Measurements from ENCODE around the gene ALG2. TPM values are rescaled to one million over a fixed set of nuclear protein-coding genes. Genes with fewer than 3 reads are reported as not detected.

ALG2 gene
- total and polyA plus RNA-seq, 2 experiments from 2014 or later, result 31.5 to 39.7 TPM

DNA sequence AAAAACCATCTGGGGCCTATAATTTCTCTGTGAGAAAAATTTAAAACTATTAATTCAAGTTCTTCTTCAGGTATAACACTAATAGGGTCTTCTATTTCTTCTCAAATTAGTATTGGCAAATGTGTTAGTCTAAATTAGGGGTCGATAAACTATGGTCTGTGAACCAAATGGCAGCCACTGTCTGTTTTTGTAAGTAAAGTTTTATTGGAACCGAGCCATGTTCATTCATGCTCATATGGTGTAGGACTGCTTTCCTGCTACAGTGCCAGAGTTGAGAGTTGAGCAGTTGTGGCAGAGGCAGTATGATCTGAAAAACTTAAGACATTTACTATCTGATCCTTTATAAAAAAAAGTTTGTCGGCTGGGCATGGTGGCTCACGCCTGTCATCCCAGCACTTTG, 29.4 kb upstream of the ALG2 start:
- no peaks in the 10 kb centered on the region for H3K79me2 ChIP-seq (replicated peaks; ENCODE audit: insufficient read depth)
- H3K36me3 ChIP-seq (ENCODE audit: insufficient read depth), result no peaks in the 10 kb centered on the region
- no peaks in the 10 kb centered on the region for H3K36me3 Mint-ChIP-seq (ENCODE audit: low read depth)
- H4K20me1 ChIP-seq (replicated peaks; ENCODE audit: insufficient read depth), result no peaks in the 10 kb centered on the region
- TF ChIP-seq EZH2phosphoT487 (IDR thresholded peaks at IDR 0.05; ENCODE audit: unreplicated experiment), result no peak
- TF ChIP-seq, protein P1, sequence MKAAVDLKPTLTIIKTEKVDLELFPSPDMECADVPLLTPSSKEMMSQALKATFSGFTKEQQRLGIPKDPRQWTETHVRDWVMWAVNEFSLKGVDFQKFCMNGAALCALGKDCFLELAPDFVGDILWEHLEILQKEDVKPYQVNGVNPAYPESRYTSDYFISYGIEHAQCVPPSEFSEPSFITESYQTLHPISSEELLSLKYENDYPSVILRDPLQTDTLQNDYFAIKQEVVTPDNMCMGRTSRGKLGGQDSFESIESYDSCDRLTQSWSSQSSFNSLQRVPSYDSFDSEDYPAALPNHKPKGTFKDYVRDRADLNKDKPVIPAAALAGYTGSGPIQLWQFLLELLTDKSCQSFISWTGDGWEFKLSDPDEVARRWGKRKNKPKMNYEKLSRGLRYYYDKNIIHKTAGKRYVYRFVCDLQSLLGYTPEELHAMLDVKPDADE (IDR thresholded peaks at IDR 0.05), result no peak
- TF ChIP-seq NANOG (IDR thresholded peaks at IDR 0.05; ENCODE audit: borderline replicate concordance), result no peak
- no peak for TF ChIP-seq ZNF331 (CRISPR knock-in tag; IDR thresholded peaks at IDR 0.05; ENCODE audit: low read depth)
- TF ChIP-seq ZNF114 (CRISPR knock-in tag; IDR thresholded peaks at IDR 0.05), result no peak
- TF ChIP-seq, protein P2, sequence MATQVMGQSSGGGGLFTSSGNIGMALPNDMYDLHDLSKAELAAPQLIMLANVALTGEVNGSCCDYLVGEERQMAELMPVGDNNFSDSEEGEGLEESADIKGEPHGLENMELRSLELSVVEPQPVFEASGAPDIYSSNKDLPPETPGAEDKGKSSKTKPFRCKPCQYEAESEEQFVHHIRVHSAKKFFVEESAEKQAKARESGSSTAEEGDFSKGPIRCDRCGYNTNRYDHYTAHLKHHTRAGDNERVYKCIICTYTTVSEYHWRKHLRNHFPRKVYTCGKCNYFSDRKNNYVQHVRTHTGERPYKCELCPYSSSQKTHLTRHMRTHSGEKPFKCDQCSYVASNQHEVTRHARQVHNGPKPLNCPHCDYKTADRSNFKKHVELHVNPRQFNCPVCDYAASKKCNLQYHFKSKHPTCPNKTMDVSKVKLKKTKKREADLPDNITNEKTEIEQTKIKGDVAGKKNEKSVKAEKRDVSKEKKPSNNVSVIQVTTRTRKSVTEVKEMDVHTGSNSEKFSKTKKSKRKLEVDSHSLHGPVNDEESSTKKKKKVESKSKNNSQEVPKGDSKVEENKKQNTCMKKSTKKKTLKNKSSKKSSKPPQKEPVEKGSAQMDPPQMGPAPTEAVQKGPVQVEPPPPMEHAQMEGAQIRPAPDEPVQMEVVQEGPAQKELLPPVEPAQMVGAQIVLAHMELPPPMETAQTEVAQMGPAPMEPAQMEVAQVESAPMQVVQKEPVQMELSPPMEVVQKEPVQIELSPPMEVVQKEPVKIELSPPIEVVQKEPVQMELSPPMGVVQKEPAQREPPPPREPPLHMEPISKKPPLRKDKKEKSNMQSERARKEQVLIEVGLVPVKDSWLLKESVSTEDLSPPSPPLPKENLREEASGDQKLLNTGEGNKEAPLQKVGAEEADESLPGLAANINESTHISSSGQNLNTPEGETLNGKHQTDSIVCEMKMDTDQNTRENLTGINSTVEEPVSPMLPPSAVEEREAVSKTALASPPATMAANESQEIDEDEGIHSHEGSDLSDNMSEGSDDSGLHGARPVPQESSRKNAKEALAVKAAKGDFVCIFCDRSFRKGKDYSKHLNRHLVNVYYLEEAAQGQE (IDR thresholded peaks at IDR 0.05; ENCODE audit: unreplicated experiment), result no peak
- TF ChIP-seq STAT1 (IDR thresholded peaks at IDR 0.05; ENCODE audit: unreplicated experiment), result no peak
- TF ChIP-seq, protein P3, sequence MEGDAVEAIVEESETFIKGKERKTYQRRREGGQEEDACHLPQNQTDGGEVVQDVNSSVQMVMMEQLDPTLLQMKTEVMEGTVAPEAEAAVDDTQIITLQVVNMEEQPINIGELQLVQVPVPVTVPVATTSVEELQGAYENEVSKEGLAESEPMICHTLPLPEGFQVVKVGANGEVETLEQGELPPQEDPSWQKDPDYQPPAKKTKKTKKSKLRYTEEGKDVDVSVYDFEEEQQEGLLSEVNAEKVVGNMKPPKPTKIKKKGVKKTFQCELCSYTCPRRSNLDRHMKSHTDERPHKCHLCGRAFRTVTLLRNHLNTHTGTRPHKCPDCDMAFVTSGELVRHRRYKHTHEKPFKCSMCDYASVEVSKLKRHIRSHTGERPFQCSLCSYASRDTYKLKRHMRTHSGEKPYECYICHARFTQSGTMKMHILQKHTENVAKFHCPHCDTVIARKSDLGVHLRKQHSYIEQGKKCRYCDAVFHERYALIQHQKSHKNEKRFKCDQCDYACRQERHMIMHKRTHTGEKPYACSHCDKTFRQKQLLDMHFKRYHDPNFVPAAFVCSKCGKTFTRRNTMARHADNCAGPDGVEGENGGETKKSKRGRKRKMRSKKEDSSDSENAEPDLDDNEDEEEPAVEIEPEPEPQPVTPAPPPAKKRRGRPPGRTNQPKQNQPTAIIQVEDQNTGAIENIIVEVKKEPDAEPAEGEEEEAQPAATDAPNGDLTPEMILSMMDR (conservative IDR thresholded peaks at IDR 0.05; ENCODE audit: low read depth in 2 of 2), result no peak
- no peak for TF ChIP-seq POLR2AphosphoS5 (IDR thresholded peaks at IDR 0.05; ENCODE audit: low read depth)
- TF ChIP-seq, protein P4, sequence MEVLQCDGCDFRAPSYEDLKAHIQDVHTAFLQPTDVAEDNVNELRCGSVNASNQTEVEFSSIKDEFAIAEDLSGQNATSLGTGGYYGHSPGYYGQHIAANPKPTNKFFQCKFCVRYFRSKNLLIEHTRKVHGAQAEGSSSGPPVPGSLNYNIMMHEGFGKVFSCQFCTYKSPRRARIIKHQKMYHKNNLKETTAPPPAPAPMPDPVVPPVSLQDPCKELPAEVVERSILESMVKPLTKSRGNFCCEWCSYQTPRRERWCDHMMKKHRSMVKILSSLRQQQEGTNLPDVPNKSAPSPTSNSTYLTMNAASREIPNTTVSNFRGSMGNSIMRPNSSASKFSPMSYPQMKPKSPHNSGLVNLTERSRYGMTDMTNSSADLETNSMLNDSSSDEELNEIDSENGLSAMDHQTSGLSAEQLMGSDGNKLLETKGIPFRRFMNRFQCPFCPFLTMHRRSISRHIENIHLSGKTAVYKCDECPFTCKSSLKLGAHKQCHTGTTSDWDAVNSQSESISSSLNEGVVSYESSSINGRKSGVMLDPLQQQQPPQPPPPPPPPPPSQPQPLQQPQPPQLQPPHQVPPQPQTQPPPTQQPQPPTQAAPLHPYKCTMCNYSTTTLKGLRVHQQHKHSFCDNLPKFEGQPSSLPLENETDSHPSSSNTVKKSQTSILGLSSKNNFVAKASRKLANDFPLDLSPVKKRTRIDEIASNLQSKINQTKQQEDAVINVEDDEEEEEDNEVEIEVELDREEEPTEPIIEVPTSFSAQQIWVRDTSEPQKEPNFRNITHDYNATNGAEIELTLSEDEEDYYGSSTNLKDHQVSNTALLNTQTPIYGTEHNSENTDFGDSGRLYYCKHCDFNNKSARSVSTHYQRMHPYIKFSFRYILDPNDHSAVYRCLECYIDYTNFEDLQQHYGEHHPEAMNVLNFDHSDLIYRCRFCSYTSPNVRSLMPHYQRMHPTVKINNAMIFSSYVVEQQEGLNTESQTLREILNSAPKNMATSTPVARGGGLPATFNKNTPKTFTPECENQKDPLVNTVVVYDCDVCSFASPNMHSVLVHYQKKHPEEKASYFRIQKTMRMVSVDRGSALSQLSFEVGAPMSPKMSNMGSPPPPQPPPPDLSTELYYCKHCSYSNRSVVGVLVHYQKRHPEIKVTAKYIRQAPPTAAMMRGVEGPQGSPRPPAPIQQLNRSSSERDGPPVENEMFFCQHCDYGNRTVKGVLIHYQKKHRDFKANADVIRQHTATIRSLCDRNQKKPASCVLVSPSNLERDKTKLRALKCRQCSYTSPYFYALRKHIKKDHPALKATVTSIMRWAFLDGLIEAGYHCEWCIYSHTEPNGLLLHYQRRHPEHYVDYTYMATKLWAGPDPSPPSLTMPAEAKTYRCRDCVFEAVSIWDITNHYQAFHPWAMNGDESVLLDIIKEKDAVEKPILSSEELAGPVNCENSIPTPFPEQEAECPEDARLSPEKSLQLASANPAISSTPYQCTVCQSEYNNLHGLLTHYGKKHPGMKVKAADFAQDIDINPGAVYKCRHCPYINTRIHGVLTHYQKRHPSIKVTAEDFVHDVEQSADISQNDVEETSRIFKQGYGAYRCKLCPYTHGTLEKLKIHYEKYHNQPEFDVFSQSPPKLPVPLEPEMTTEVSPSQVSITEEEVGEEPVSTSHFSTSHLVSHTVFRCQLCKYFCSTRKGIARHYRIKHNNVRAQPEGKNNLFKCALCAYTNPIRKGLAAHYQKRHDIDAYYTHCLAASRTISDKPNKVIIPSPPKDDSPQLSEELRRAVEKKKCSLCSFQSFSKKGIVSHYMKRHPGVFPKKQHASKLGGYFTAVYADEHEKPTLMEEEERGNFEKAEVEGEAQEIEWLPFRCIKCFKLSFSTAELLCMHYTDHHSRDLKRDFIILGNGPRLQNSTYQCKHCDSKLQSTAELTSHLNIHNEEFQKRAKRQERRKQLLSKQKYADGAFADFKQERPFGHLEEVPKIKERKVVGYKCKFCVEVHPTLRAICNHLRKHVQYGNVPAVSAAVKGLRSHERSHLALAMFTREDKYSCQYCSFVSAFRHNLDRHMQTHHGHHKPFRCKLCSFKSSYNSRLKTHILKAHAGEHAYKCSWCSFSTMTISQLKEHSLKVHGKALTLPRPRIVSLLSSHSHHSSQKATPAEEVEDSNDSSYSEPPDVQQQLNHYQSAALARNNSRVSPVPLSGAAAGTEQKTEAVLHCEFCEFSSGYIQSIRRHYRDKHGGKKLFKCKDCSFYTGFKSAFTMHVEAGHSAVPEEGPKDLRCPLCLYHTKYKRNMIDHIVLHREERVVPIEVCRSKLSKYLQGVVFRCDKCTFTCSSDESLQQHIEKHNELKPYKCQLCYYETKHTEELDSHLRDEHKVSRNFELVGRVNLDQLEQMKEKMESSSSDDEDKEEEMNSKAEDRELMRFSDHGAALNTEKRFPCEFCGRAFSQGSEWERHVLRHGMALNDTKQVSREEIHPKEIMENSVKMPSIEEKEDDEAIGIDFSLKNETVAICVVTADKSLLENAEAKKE (CRISPR knock-in tag; IDR thresholded peaks at IDR 0.05), result no peak
- no peak for TF ChIP-seq CREB1 (CRISPR knock-in tag; IDR thresholded peaks at IDR 0.05; ENCODE audit: low read depth)
- no peak for TF ChIP-seq EZH2 (IDR thresholded peaks at IDR 0.05; ENCODE audit: low read depth, unreplicated experiment)
- TF ChIP-seq JUNB (IDR thresholded peaks at IDR 0.05; ENCODE audit: unreplicated experiment), result no peak
- H3K9me2 ChIP-seq (ENCODE audit: insufficient read depth), result no peaks in the 10 kb centered on the region
- H3K27me3 ChIP-seq (ENCODE audit: insufficient read depth), result no peaks in the 10 kb centered on the region
- no peak overlapping the region for H3K4me3 Mint-ChIP-seq
- no peak overlapping the region for H3K4me2 ChIP-seq
- peaks cover 4% of the 10 kb centered on the region for H3K27me3 Mint-ChIP-seq (ENCODE audit: insufficient read depth, low read depth, poor library complexity)
- no peaks in the 10 kb centered on the region for H3F3A ChIP-seq (replicated peaks; ENCODE audit: low read depth)
- no peaks in the 10 kb centered on the region for H3K4me1 ChIP-seq (ENCODE audit: insufficient read depth)
- no peak overlapping the region for H3K4me3 ChIP-seq
- H3K27ac Mint-ChIP-seq, result no peak overlapping the region
- no peak overlapping the region for H2AFZ ChIP-seq
- DNase-seq (ENCODE audit: low spot score), result no peak
- no peaks in the 10 kb centered on the region for H3K4me1 Mint-ChIP-seq
- H3K27ac ChIP-seq (ENCODE audit: low read depth), result no peak overlapping the region
- ATAC-seq, result no peak
- H3K9me3 Mint-ChIP-seq, result no peaks in the 10 kb centered on the region
